ENCODE results near the gene CECR2.

DNA sequence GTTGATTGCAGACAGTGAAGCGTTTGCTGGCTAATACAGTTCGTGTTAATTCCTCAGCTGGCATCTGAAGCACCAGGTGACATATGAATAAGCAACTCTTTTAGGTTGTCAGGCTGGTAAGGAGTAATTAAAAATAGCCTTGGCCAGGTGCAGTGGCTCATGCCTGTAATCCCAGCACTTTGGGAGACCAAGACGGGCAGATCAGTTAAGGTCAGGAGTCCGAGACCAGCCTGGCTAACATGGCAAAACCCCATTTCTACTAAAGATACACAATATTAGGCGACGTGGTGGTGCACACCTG is 74.9 kb downstream of the CECR2 start:
- no peak for TF ChIP-seq EZH2 (IDR thresholded peaks at IDR 0.05; ENCODE audit: low read depth, low read length, severe bottlenecking)
- TF ChIP-seq POLR2A (IDR thresholded peaks at IDR 0.05; ENCODE audit: control extremely low read depth in 1 of 2, low read depth in 2 of 2, low read length in 2 of 2) = no peak
- TF ChIP-seq, protein P1, sequence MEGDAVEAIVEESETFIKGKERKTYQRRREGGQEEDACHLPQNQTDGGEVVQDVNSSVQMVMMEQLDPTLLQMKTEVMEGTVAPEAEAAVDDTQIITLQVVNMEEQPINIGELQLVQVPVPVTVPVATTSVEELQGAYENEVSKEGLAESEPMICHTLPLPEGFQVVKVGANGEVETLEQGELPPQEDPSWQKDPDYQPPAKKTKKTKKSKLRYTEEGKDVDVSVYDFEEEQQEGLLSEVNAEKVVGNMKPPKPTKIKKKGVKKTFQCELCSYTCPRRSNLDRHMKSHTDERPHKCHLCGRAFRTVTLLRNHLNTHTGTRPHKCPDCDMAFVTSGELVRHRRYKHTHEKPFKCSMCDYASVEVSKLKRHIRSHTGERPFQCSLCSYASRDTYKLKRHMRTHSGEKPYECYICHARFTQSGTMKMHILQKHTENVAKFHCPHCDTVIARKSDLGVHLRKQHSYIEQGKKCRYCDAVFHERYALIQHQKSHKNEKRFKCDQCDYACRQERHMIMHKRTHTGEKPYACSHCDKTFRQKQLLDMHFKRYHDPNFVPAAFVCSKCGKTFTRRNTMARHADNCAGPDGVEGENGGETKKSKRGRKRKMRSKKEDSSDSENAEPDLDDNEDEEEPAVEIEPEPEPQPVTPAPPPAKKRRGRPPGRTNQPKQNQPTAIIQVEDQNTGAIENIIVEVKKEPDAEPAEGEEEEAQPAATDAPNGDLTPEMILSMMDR (IDR thresholded peaks at IDR 0.05; ENCODE audit: control extremely low read depth in 1 of 3, insufficient read depth in 1 of 3, low read depth in 1 of 3, low read length in 3 of 3) = no peak
- TF ChIP-seq, protein P2, sequence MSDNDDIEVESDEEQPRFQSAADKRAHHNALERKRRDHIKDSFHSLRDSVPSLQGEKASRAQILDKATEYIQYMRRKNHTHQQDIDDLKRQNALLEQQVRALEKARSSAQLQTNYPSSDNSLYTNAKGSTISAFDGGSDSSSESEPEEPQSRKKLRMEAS (IDR thresholded peaks at IDR 0.05) = no peak
- TF ChIP-seq EP300 (IDR thresholded peaks at IDR 0.05; ENCODE audit: borderline replicate concordance in 1 of 2, low read depth in 2 of 2, low read length in 2 of 2) = no peak
- no peak for TF ChIP-seq MAFK (IDR thresholded peaks at IDR 0.05; ENCODE audit: low read depth, low read length)
